Activated CD8-positive, alpha-beta memory T cell treated with anti-CD3 and anti-CD28 coated beads, Interleukin-2, amount 50 U/mL, for 4 hours (primary cell): ENCODE measurements around the gene ROR1.

Source experiments
- DNase-seq: peaks from one replicate; pipeline ENCODE4 v3.0.0-alpha.2; 2020

ROR1 gene

GRCh38 chr1:63886340-63886739 is 112.5 kb downstream of the ROR1 start:
- no peak for DNase-seq

GRCh38 chr1:63887809-63888208 is 114.0 kb downstream of the ROR1 start:
- no peak for DNase-seq

- DNase-seq = no peak
Observed at GRCh38 chr1:63888984-63889383, 115.2 kb downstream of the ROR1 start.

GRCh38 chr1:63890468-63890867 is 116.7 kb downstream of the ROR1 start:
- DNase-seq = no peak

- no peak for DNase-seq
Observed at GRCh38 chr1:63891060-63891690, 117.4 kb downstream of the ROR1 start.

- DNase-seq = no peak
Observed at GRCh38 chr1:63892632-63893395, 119.0 kb downstream of the ROR1 start.

- DNase-seq = no peak
Observed at GRCh38 chr1:63893976-63894375, 120.2 kb downstream of the ROR1 start.

GRCh38 chr1:63894627-63895265 is 120.9 kb downstream of the ROR1 start:
- no peak for DNase-seq

GRCh38 chr1:63896755-63897154 is 122.9 kb downstream of the ROR1 start:
- DNase-seq = no peak

- no peak for DNase-seq
Observed at GRCh38 chr1:63898428-63899196, 124.8 kb downstream of the ROR1 start.

GRCh38 chr1:63901094-63901493 is 127.3 kb downstream of the ROR1 start:
- DNase-seq = no peak

- no peak for DNase-seq
Observed at GRCh38 chr1:63902844-63903589, 129.2 kb downstream of the ROR1 start.

- no peak for DNase-seq
Observed at GRCh38 chr1:63903947-63904610, 130.3 kb downstream of the ROR1 start.

GRCh38 chr1:63904826-63905225 is 131.0 kb downstream of the ROR1 start:
- DNase-seq = no peak

- no peak for DNase-seq
Observed at GRCh38 chr1:63906047-63906704, 132.4 kb downstream of the ROR1 start.

- no peak for DNase-seq
Observed at GRCh38 chr1:63907051-63907450, 133.2 kb downstream of the ROR1 start.

GRCh38 chr1:63908016-63908415 is 134.2 kb downstream of the ROR1 start:
- DNase-seq = no peak

- no peak for DNase-seq
Observed at GRCh38 chr1:63909526-63909925, 135.7 kb downstream of the ROR1 start.

GRCh38 chr1:63911049-63911448 is 137.2 kb downstream of the ROR1 start:
- DNase-seq = no peak

- no peak for DNase-seq
Observed at GRCh38 chr1:63912643-63913042, 138.8 kb downstream of the ROR1 start.

- no peak for DNase-seq
Observed at GRCh38 chr1:63913533-63913932, 139.7 kb downstream of the ROR1 start.

- DNase-seq = no peak
Observed at GRCh38 chr1:63914241-63914640, 140.4 kb downstream of the ROR1 start.
